Activated T-cell treated with anti-CD3 and anti-CD28 coated beads, Interleukin-2, amount 50 U/mL, for 4 hours (primary cell): ENCODE results near the gene SASS6. TPM values are rescaled to one million over a fixed set of nuclear protein-coding genes. Genes with fewer than 3 reads are reported as not detected.

Experiments
- ATAC-seq, 2 donors: fragments of 200-7000 bp; cut with Tn5 transposase; one replicate each; pipeline ENCODE4 v1.10.0; 2021
- DNase-seq: peaks from one replicate; pipeline ENCODE4 v3.0.0-alpha.2; 2020
- H3K27me3 Mint-ChIP-seq: one replicate; pipeline ENCODE4 v1.8.0; 2021; ENCODE audit warnings: low read depth, mixed read lengths
- H3K36me3 Mint-ChIP-seq: one replicate; pipeline ENCODE4 v1.8.0; 2022; ENCODE audit warnings: mixed read lengths; ENCODE audit not compliant: insufficient read depth
- H3K4me1 Mint-ChIP-seq: one replicate; pipeline ENCODE4 v1.8.0; 2021; ENCODE audit warnings: low read depth, mixed read lengths
- H3K4me3 Mint-ChIP-seq: one replicate; pipeline ENCODE4 v1.8.0; 2021; ENCODE audit warnings: mild to moderate bottlenecking, moderate library complexity, mixed read lengths
- H3K9me3 Mint-ChIP-seq: one replicate; pipeline ENCODE4 v1.8.0; 2021; ENCODE audit warnings: mixed read lengths
- total RNA-seq, 3 donors: library from RNA; stranded (reverse); gene quantifications; one replicate each; pipeline ENCODE4 v1.2.1, GENCODE V29; 2021

The SASS6 gene
- total RNA-seq: 1 to 10 TPM; 6.4 to 8.2 (median 6.5) TPM

- Mint-ChIP-seq H3K4me1 (peaks cover 34% of the 10 kb centered on the region), H3K27me3 (no peaks in the 10 kb centered on the region), H3K4me3 (peak within 1 kb of the TSS; percentile 99), H3K9me3 (no peaks in the 10 kb centered on the region), H3K36me3 (peaks cover 8% of the 10 kb centered on the region)
- ATAC-seq (peak; percentile 95), DNase-seq (peak; percentile 91)
Measured at GRCh38 chr1:100132566-100133477, at the start of gene SASS6, which contains the start of gene TRMT13. Gene SASS6, minus strand, starts transcription at chr1:100132930. Its CDS starts 116 bp downstream, at chr1:100132814. Gene TRMT13, plus strand, starts transcription at chr1:100133163. Its CDS starts 6 bp downstream, at chr1:100133169.

- H3K4me1 Mint-ChIP-seq: no peaks in the 10 kb centered on the region
- no peak for DNase-seq
- no peak for ATAC-seq
- peaks cover 3% of the 10 kb centered on the region for H3K9me3 Mint-ChIP-seq
- H3K27me3 Mint-ChIP-seq: no peaks in the 10 kb centered on the region
- H3K4me3 Mint-ChIP-seq: no peak within 1 kb of the TSS
- H3K36me3 Mint-ChIP-seq: peaks cover 2% of the 10 kb centered on the region
Measured at GRCh38 chr1:100178091-100178490, 45.4 kb upstream of the SASS6 start, which contains the start of gene LRRC39. Gene LRRC39, minus strand, starts transcription at chr1:100178256. Its CDS starts 9,740 bp downstream, at chr1:100168516.

- H3K4me1 Mint-ChIP-seq: no peaks in the 10 kb centered on the region
- H3K27me3 Mint-ChIP-seq: no peaks in the 10 kb centered on the region
- H3K9me3 Mint-ChIP-seq: peaks cover 3% of the 10 kb centered on the region
- H3K4me3 Mint-ChIP-seq: no peak overlapping the region
- H3K36me3 Mint-ChIP-seq: peaks cover 2% of the 10 kb centered on the region
- no peak for DNase-seq
- no peak for ATAC-seq
Measured at GRCh38 chr1:100177295-100178041, 44.7 kb upstream of the SASS6 start.

GRCh38 chr1:100168051-100168450 is 35.3 kb upstream of the SASS6 start:
- no peaks in the 10 kb centered on the region for H3K4me1 Mint-ChIP-seq
- ATAC-seq (no peak), DNase-seq (no peak)
- H3K36me3 Mint-ChIP-seq: no peaks in the 10 kb centered on the region
- no peak overlapping the region for H3K4me3 Mint-ChIP-seq
- no peaks in the 10 kb centered on the region for H3K9me3 Mint-ChIP-seq
- no peaks in the 10 kb centered on the region for H3K27me3 Mint-ChIP-seq

GRCh38 chr1:100164702-100165101 is 32.0 kb upstream of the SASS6 start:
- DNase-seq (no peak), ATAC-seq (no peak)
- Mint-ChIP-seq H3K4me3 (no peak overlapping the region), H3K36me3 (no peaks in the 10 kb centered on the region), H3K27me3 (no peaks in the 10 kb centered on the region), H3K4me1 (no peaks in the 10 kb centered on the region), H3K9me3 (no peaks in the 10 kb centered on the region)

GRCh38 chr1:100164216-100164615 is 31.5 kb upstream of the SASS6 start:
- Mint-ChIP-seq H3K27me3 (no peaks in the 10 kb centered on the region), H3K9me3 (no peaks in the 10 kb centered on the region), H3K4me1 (no peaks in the 10 kb centered on the region), H3K36me3 (no peaks in the 10 kb centered on the region), H3K4me3 (no peak overlapping the region)
- DNase-seq (no peak), ATAC-seq (no peak)

GRCh38 chr1:100162881-100163280 is 30.2 kb upstream of the SASS6 start:
- DNase-seq (no peak), ATAC-seq (no peak)
- no peaks in the 10 kb centered on the region for H3K9me3 Mint-ChIP-seq
- H3K27me3 Mint-ChIP-seq: no peaks in the 10 kb centered on the region
- no peaks in the 10 kb centered on the region for H3K4me1 Mint-ChIP-seq
- no peak overlapping the region for H3K4me3 Mint-ChIP-seq
- no peaks in the 10 kb centered on the region for H3K36me3 Mint-ChIP-seq

GRCh38 chr1:100152271-100152670 is 19.5 kb upstream of the SASS6 start:
- DNase-seq (no peak), ATAC-seq (no peak)
- H3K9me3 Mint-ChIP-seq: no peaks in the 10 kb centered on the region
- H3K27me3 Mint-ChIP-seq: no peaks in the 10 kb centered on the region
- no peak overlapping the region for H3K4me3 Mint-ChIP-seq
- H3K4me1 Mint-ChIP-seq: peaks cover 8% of the 10 kb centered on the region
- peaks cover 10% of the 10 kb centered on the region for H3K36me3 Mint-ChIP-seq

- Mint-ChIP-seq H3K27me3 (no peaks in the 10 kb centered on the region), H3K4me3 (no peak overlapping the region), H3K36me3 (peaks cover 12% of the 10 kb centered on the region), H3K4me1 (peaks cover 8% of the 10 kb centered on the region), H3K9me3 (no peaks in the 10 kb centered on the region)
- no peak for DNase-seq
- no peak for ATAC-seq
Measured at GRCh38 chr1:100151679-100152078, 18.9 kb upstream of the SASS6 start.

GRCh38 chr1:100147875-100148274 is 15.1 kb upstream of the SASS6 start:
- ATAC-seq (no peak), DNase-seq (no peak)
- Mint-ChIP-seq H3K27me3 (no peaks in the 10 kb centered on the region), H3K4me1 (peaks cover 8% of the 10 kb centered on the region), H3K4me3 (no peak overlapping the region), H3K9me3 (no peaks in the 10 kb centered on the region), H3K36me3 (peaks cover 30% of the 10 kb centered on the region)

GRCh38 chr1:100146958-100147357 is 14.2 kb upstream of the SASS6 start:
- no peak overlapping the region for H3K4me3 Mint-ChIP-seq
- no peak for DNase-seq
- H3K9me3 Mint-ChIP-seq: no peaks in the 10 kb centered on the region
- peaks cover under 1% of the 10 kb centered on the region for H3K4me1 Mint-ChIP-seq
- H3K27me3 Mint-ChIP-seq: no peaks in the 10 kb centered on the region
- ATAC-seq: no peak
- H3K36me3 Mint-ChIP-seq: peaks cover 36% of the 10 kb centered on the region

- ATAC-seq (no peak), DNase-seq (no peak)
- Mint-ChIP-seq H3K27me3 (no peaks in the 10 kb centered on the region), H3K9me3 (no peaks in the 10 kb centered on the region), H3K4me1 (no peaks in the 10 kb centered on the region), H3K4me3 (no peak overlapping the region), H3K36me3 (peaks cover 43% of the 10 kb centered on the region)
Measured at GRCh38 chr1:100145116-100145515, 12.4 kb upstream of the SASS6 start.

- ATAC-seq: no peak
- DNase-seq: no peak
- Mint-ChIP-seq H3K4me3 (no peak overlapping the region), H3K9me3 (no peaks in the 10 kb centered on the region), H3K4me1 (no peaks in the 10 kb centered on the region), H3K36me3 (peaks cover 54% of the 10 kb centered on the region), H3K27me3 (no peaks in the 10 kb centered on the region)
Measured at GRCh38 chr1:100142343-100142742, 9.6 kb upstream of the SASS6 start.

GRCh38 chr1:100141192-100141591 is 8.5 kb upstream of the SASS6 start:
- no peak for DNase-seq
- H3K9me3 Mint-ChIP-seq: no peaks in the 10 kb centered on the region
- H3K27me3 Mint-ChIP-seq: no peaks in the 10 kb centered on the region
- ATAC-seq: no peak
- H3K4me1 Mint-ChIP-seq: no peaks in the 10 kb centered on the region
- no peak overlapping the region for H3K4me3 Mint-ChIP-seq
- H3K36me3 Mint-ChIP-seq: peaks cover 51% of the 10 kb centered on the region
